Lung (tissue), 12 donors: Measurements from ENCODE around the gene CPSF4L. TPM values are rescaled to one million over a fixed set of nuclear protein-coding genes. Genes with fewer than 3 reads are reported as not detected.

Source experiments
- ATAC-seq: fragments of 200-7000 bp; cut with Tn5 transposase; one replicate; pipeline ENCODE4 v1.9.1; 2020; ENCODE audit warnings: moderate number of reproducible peaks; ENCODE audit not compliant: insufficient read depth, low FRiP score
- DNase-seq, 3 donors: peaks; one replicate each; pipeline ENCODE4 v3.0.0-alpha.2; 2013 to 2017
- H3K27ac ChIP-seq, 2 donors: one replicate each; pipeline ENCODE4 v1.5.1; 2013; ENCODE audit warnings: mild to moderate bottlenecking in 2 of 2, moderate library complexity in 2 of 2, control low read depth in 1 of 2, inconsistent platforms in 1 of 2, low read depth in 1 of 2, low read length in 1 of 2
- H3K27me3 ChIP-seq, 3 donors: one replicate each; pipeline ENCODE4 v1.5.1; 2013; ENCODE audit warnings: low read length in 2 of 3; ENCODE audit not compliant: control insufficient read depth in 3 of 3, insufficient read depth in 3 of 3
- H3K36me3 ChIP-seq, 4 donors: one replicate each; pipeline ENCODE4 v1.5.1; 2013; ENCODE audit warnings: low read length in 4 of 4, mild to moderate bottlenecking in 1 of 4, moderate library complexity in 1 of 4; ENCODE audit not compliant: control insufficient read depth in 4 of 4, insufficient read depth in 4 of 4
- H3K4me1 ChIP-seq, 5 donors: one replicate each; pipeline ENCODE4 v1.5.1; 2013; ENCODE audit warnings: low read length in 5 of 5, mild to moderate bottlenecking in 2 of 5, moderate library complexity in 1 of 5; ENCODE audit not compliant: control insufficient read depth in 5 of 5, insufficient read depth in 5 of 5
- H3K4me3 ChIP-seq: one replicate; pipeline ENCODE4 v1.5.1; 2013; ENCODE audit warnings: mild to moderate bottlenecking, control low read depth, moderate library complexity
- H3K9ac ChIP-seq, 2 donors: one replicate each; pipeline ENCODE4 v1.5.1; 2013; ENCODE audit warnings: low read length in 2 of 2, control low read depth in 1 of 2; ENCODE audit not compliant: insufficient read depth in 1 of 2
- H3K9me3 ChIP-seq, 4 donors: one replicate each; pipeline ENCODE4 v1.5.1; 2013; ENCODE audit warnings: low read length in 3 of 4, mild to moderate bottlenecking in 1 of 4, moderate library complexity in 1 of 4; ENCODE audit not compliant: control insufficient read depth in 4 of 4, insufficient read depth in 3 of 4
- CTCF ChIP-seq: IDR thresholded peaks from 2 replicates; pipeline ENCODE4 v1.5.1; 2012; ENCODE audit warnings: mild to moderate bottlenecking; ENCODE audit errors: control extremely low read depth, extremely low read depth
- WGBS, 2 donors: extraction: QIAGEN DNeasy Blood & Tissue Kit; methylation state at CpG; one replicate each; pipeline ENCODE4 v1.1.7; 2013; 5-methylcytosine and 5-hydroxymethylcytosine counted together
- polyA plus RNA-seq, 2 donors: library from polyadenylated mRNA; stranded (reverse); fragments of 200-250 nt; gene quantifications; one replicate each; pipeline ENCODE4 v1.2.1, GENCODE V29; 2013
- total RNA-seq, 2 donors: library from RNA; depleted of rRNA in 1 of 2; stranded (reverse); fragments of >200 nt in 1 of 2; gene quantifications; one replicate each; pipeline ENCODE4 v1.2.1, GENCODE V29; 2014 to 2021
- donor health status: control.
- donor health status: control.
- donor health status: Bipolar disorder and iron deficiency.
- donor health status: healthy.
- donor health status: DM: yes; HTN: yes; CAD: no.

CPSF4L gene
- total and polyA plus RNA-seq, 4 donors = not detected

GRCh38 chr17:73199751-73200317, 61.8 kb downstream of the CPSF4L start:
- no peak for TF ChIP-seq CTCF
- DNase-seq = no peak
- Histone ChIP-seq H3K9me3 (no peaks in the 10 kb centered on the region), H3K27ac (no peak overlapping the region), H3K4me1 (peaks cover 0 to 5% (median 0%) of the 10 kb centered on the region in 5 donors), H3K27me3 (no peaks in the 10 kb centered on the region), H3K36me3 (peaks cover 25 to 65% (median 49%) of the 10 kb centered on the region in 4 donors), H3K4me3 (no peak overlapping the region), H3K9ac (no peak overlapping the region)
- ATAC-seq = no peak
- 95 to 99% methylated on average over 8 of the region's 8 CpGs for WGBS, 2 donors

GRCh38 chr17:73198930-73199260, 62.8 kb downstream of the CPSF4L start:
- H3K9me3 ChIP-seq = no peaks in the 10 kb centered on the region
- WGBS, 2 donors = 94 to 96% methylated on average over 7 of the region's 7 CpGs
- peaks cover 0 to 6% (median under 1%) of the 10 kb centered on the region in 5 donors for H3K4me1 ChIP-seq
- H3K4me3 ChIP-seq = no peak overlapping the region
- no peak overlapping the region for H3K9ac ChIP-seq
- H3K27ac ChIP-seq = no peak overlapping the region
- no peak for ATAC-seq
- H3K36me3 ChIP-seq = peaks cover 22 to 58% (median 48%) of the 10 kb centered on the region in 4 donors
- no peak for TF ChIP-seq CTCF
- no peak for DNase-seq
- no peaks in the 10 kb centered on the region for H3K27me3 ChIP-seq

Other genes starting within 250 kb of the CPSF4L start
- gene SLC39A11, start 169.2 kb downstream of the CPSF4L start, total RNA-seq = 10 to 100 TPM; 30.2 to 49.3 TPM
- gene SLC39A11, start 169.2 kb downstream of the CPSF4L start, polyA plus RNA-seq = 10 to 100 TPM in 1 of 2 donors, 1 to 10 TPM in 1; 9.3 to 19.3 TPM
- gene SSTR2, start 96.9 kb downstream of the CPSF4L start, total RNA-seq = under 1 TPM; 0.06 to 0.46 TPM
- under 1 TPM; 0.15 to 0.16 TPM for gene SSTR2, start 96.9 kb downstream of the CPSF4L start, polyA plus RNA-seq
- gene COG1, start 68.8 kb downstream of the CPSF4L start, total RNA-seq = 10 to 100 TPM; 21.7 to 41.2 TPM
- gene COG1, start 68.8 kb downstream of the CPSF4L start, polyA plus RNA-seq = 10 to 100 TPM; 13.3 to 20.5 TPM
- 10 to 100 TPM; 52.0 to 56.2 TPM for gene CDC42EP4, start 50.1 kb upstream of the CPSF4L start, total RNA-seq
- gene CDC42EP4, start 50.1 kb upstream of the CPSF4L start, polyA plus RNA-seq = 10 to 100 TPM; 18.6 to 52.2 TPM